CD4-positive, alpha-beta memory T cell (primary cell): ENCODE results near the gene RERE. TPM values are rescaled to one million over a fixed set of nuclear protein-coding genes. Genes with fewer than 3 reads are reported as not detected.

Experiments used
- CTCF ChIA-PET: fragments of 350-600 bp; sonication (Branson Sonifier 250); formaldehyde crosslinking; loops from one replicate; lab custom pipeline; 2021; ENCODE audit warnings: inconsistent platforms; ENCODE audit not compliant: partially characterized antibody; lab: Charles Lee
- POLR2A ChIA-PET: fragments of 350-600 bp; sonication (Branson Sonifier 250); formaldehyde crosslinking; loops from one replicate; lab custom pipeline; 2021; ENCODE audit not compliant: partially characterized antibody; lab: Charles Lee
- DNase-seq, 5 donors: peaks; one replicate each; pipeline versions ENCODE4 v3.0.0 to v3.0.0-alpha.2; 2020 to 2022; ENCODE audit warnings: mixed read lengths in 1 of 5
- H3K27ac ChIP-seq: one replicate; pipeline ENCODE4 v1.7.0; 2013; ENCODE audit warnings: low read depth, low read length
- H3K27me3 ChIP-seq: 2 replicates; pipeline ENCODE4 v1.7.0; 2013; ENCODE audit warnings: mild to moderate bottlenecking, low read length, moderate library complexity; ENCODE audit not compliant: insufficient read depth
- H3K36me3 ChIP-seq: 2 replicates; pipeline ENCODE4 v1.7.0; 2013; ENCODE audit warnings: mild to moderate bottlenecking, low read length, moderate library complexity; ENCODE audit not compliant: insufficient read depth
- H3K4me1 ChIP-seq: 2 replicates; pipeline ENCODE4 v1.7.0; 2013; ENCODE audit warnings: mild to moderate bottlenecking, low read length, moderate library complexity; ENCODE audit not compliant: insufficient read depth
- H3K4me3 ChIP-seq, 2 donors: one replicate each; pipeline ENCODE4 v1.7.0; 2013; ENCODE audit warnings: low read length in 2 of 2, mild to moderate bottlenecking in 1 of 2
- H3K9me3 ChIP-seq, 2 donors: one replicate each; pipeline ENCODE4 v1.7.0; 2013; ENCODE audit warnings: low read length in 2 of 2, control low read depth in 1 of 2; ENCODE audit not compliant: control insufficient read depth in 1 of 2
- H3K27ac Mint-ChIP-seq, 7 donors: one replicate each; pipeline ENCODE4 v1.8.0; 2020 to 2021; ENCODE audit warnings: mixed read lengths in 7 of 7, mild to moderate bottlenecking in 6 of 7, inconsistent platforms in 3 of 7, moderate library complexity in 3 of 7
- H3K27me3 Mint-ChIP-seq, 2 donors: one replicate each; pipeline ENCODE4 v1.8.0; 2020 to 2021; ENCODE audit warnings: mixed read lengths in 2 of 2
- H3K36me3 Mint-ChIP-seq, 2 donors: one replicate each; pipeline ENCODE4 v1.8.0; 2020 to 2021; ENCODE audit warnings: mixed read lengths in 2 of 2, inconsistent platforms in 1 of 2, mild to moderate bottlenecking in 1 of 2
- H3K4me1 Mint-ChIP-seq, 4 donors: one replicate each; pipeline ENCODE4 v1.8.0; 2020 to 2021; ENCODE audit warnings: mixed read lengths in 4 of 4, mild to moderate bottlenecking in 1 of 4
- H3K4me3 Mint-ChIP-seq, 8 donors: one replicate each; pipeline ENCODE4 v1.8.0; 2020 to 2021; ENCODE audit warnings: mixed read lengths in 8 of 8, mild to moderate bottlenecking in 7 of 8, moderate library complexity in 6 of 8, inconsistent platforms in 3 of 8
- H3K9me3 Mint-ChIP-seq, 8 donors: one replicate each; pipeline ENCODE4 v1.8.0; 2020 to 2021; ENCODE audit warnings: mixed read lengths in 8 of 8, mild to moderate bottlenecking in 5 of 8, inconsistent platforms in 3 of 8, moderate library complexity in 1 of 8
- intact Hi-C: fragments of 100-400 bp; cut with micrococcal nuclease; formaldehyde crosslinking; loops from one replicate; pipeline ENCODE4 v1.15.1; 2023
- polyA plus RNA-seq, 2 donors: library from polyadenylated mRNA; unstranded; fragments of 300-500 nt; fragmentation: Illumina TruSeq; gene quantifications; one replicate each; pipeline ENCODE4 v1.2.3, GENCODE V29; 2021
- total RNA-seq, 2 experiments: library from RNA; stranded (reverse); gene quantifications; one replicate each; pipeline ENCODE4 v1.2.3, GENCODE V29; 2021

RERE gene
- total RNA-seq: 100 to 1,000 TPM; 104 to 117 TPM
- polyA plus RNA-seq: 10 to 100 TPM in 1 of 2 donors, under 1 TPM in 1; 0.38 to 17.1 TPM

DNA sequence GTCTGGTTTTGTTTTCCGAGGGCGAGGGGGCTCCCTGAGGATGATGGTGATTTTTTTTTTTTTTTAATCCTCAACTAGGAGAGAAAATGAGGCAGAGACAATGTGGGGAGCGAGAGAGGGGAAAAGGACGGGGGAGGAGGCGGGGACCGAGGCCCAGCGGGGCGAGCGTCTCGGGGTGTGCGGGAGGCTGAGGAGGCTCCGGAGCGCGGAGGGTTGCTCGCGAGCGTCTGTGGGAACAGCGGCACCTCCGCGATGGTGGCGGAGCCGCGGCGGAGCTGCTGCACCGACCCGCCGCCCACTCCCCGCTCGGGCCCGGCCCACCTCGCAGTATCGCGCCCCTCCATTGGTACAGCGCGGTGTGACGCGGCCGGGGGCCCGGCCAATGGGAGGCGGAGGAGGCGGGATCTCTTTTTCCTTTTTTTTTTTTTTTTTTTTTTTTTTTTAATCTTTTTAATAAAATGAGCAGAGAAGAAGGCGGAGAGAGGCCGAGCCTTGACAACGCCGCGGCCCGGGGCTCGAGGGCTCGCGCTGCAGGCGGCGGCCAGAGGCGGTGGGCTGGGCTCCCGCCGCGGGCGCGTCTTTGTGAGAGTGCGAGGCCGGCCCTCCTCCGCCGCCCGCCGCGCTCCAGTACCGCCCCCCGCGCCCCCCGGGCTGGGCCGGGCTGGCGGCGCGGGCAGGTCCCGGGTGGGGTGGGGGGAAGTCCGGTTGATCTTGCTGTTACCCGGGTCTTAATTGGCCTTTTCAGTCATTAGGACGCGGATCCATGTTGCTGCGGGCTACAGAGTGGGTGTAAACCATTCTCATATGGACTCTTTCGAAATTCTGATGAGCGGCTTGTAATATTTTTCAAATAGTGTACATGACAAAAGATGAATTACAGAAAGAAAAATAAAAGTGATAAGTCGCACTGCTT, at the start of gene RERE:
Gene RERE, minus strand, starts transcription at position 229 of the 913 bp plus-strand sequence.
- no peaks in the 10 kb centered on the region for H3K36me3 ChIP-seq
- H3K4me3 ChIP-seq: peak within 1 kb of the TSS; percentile 79 to 80
- H3K9me3 Mint-ChIP-seq: no peaks in the 10 kb centered on the region
- intact Hi-C loops: loop anchor here (2.0 to 10.0 kb wide), 3 partner anchors 40 to 113 kb away; partner anchors contain the start of gene ENO1
- H3K4me1 Mint-ChIP-seq: peaks cover 24 to 40% (median 29%) of the 10 kb centered on the region in 4 donors
- H3K27me3 ChIP-seq: no peaks in the 10 kb centered on the region
- peak within 1 kb of the TSS; percentile 91 to 99 (median 98) for H3K27ac Mint-ChIP-seq
- peaks cover 28% of the 10 kb centered on the region for H3K4me1 ChIP-seq
- ChIA-PET POLR2A (interaction anchor here (0.7 to 1.5 kb wide), 7 partner anchors 14 to 396 kb away, joined by 3 to 18 read pairs (median 4); partner anchors contain the start of gene ENO1), CTCF (interaction anchor here (0.6 to 1.5 kb wide), 4 partner anchors 19 to 167 kb away, joined by 3 to 5 read pairs (median 3); no protein-coding TSS in a partner anchor)
- peaks cover 0 to 8% of the 10 kb centered on the region in 2 donors for H3K36me3 Mint-ChIP-seq
- H3K27ac ChIP-seq: peak within 1 kb of the TSS; percentile 81
- H3K27me3 Mint-ChIP-seq: peaks cover 2 to 3% of the 10 kb centered on the region in 2 donors
- H3K9me3 ChIP-seq: no peaks in the 10 kb centered on the region
- DNase-seq: peak; percentile 93 to 100 (median 98)
- H3K4me3 Mint-ChIP-seq: peak within 1 kb of the TSS; percentile 86 to 97 (median 94)

DNA sequence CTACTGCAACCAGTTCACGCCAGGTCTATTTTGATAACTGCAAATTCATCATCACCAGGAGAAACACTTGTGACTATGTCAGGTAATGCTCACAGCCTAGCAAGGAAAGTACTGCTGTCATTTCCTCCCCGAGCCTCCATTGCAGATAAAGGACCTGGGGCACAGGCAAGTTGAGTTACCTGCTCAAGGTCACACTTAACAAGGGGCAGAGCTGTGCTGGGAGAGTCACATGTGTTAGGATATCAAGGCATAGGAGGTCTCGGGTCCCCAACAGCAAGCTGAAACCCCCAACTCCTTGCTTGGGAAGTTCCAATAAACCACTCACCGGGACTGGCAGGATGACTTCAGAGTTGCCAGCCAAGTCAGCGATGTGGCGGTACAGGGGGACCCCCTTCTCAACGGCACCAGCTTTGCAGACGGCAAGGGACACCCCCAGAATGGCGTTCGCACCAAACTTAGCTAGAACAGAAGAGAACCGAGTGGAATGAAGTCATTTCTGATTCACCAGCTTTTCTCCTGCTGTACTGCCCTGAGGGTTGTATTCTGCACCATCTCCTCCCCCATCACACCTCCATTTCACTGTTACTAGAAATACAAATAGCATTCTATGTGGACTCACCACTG, 49.5 kb upstream of the RERE start:
- Histone ChIP-seq H3K9me3 (no peaks in the 10 kb centered on the region), H3K27ac (no peak overlapping the region), H3K4me1 (peaks cover 2% of the 10 kb centered on the region), H3K27me3 (no peaks in the 10 kb centered on the region), H3K4me3 (no peak overlapping the region), H3K36me3 (peaks cover 91% of the 10 kb centered on the region)
- Mint-ChIP-seq H3K4me3 (no peak overlapping the region), H3K4me1 (peaks cover 10 to 31% (median 17%) of the 10 kb centered on the region in 4 donors), H3K9me3 (no peaks in the 10 kb centered on the region), H3K27ac (peak overlapping the region in 2 of 7 donors; percentile 72 to 73), H3K27me3 (no peaks in the 10 kb centered on the region), H3K36me3 (peaks cover 71 to 91% of the 10 kb centered on the region in 2 donors)
- CTCF ChIA-PET: interaction anchor here (2.5 to 12.6 kb wide), 3 partner anchors 8 to 18 kb away, joined by 12 to 118 read pairs (median 13); partner anchors contain the start of gene ENO1
- intact Hi-C loops: no loop called here
- POLR2A ChIA-PET: interaction anchor here (0.5 to 5.9 kb wide), 2 partner anchors 11 to 541 kb away, joined by 3 to 27 read pairs; partner anchors contain the start of gene ENO1
- DNase-seq: no peak

DNA sequence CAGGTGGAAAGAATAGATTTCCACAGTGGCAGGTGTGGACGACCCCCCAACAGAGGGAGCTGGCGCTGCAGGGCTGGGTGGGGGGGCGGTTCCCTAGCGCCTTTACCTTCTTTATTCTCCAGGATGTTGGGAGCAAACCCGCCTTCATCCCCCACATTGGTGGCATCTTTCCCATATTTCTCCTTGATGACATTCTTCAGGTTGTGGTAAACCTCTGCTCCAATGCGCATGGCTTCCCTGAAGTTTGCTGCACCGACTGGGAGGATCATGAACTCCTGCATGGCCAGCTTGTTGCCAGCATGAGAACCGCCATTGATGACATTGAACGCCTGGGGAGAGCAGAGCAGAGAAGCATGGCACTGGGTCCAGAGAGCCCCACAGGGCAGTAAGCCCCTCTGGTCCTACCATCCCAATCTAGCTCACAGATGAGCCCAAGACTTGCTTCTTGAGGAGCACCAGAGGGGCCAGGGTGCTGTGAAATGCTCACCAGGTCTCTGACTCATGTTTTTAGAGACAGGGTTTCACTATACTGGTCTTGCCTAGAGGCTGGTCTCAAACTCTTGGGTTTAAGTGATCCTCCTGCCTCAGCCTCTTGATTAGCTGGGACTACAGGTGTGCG, 48.8 kb upstream of the RERE start:
- no peak for DNase-seq
- Histone ChIP-seq H3K4me1 (no peaks in the 10 kb centered on the region), H3K36me3 (peaks cover 91% of the 10 kb centered on the region), H3K4me3 (no peak overlapping the region), H3K9me3 (no peaks in the 10 kb centered on the region), H3K27ac (no peak overlapping the region), H3K27me3 (no peaks in the 10 kb centered on the region)
- H3K9me3 Mint-ChIP-seq: no peaks in the 10 kb centered on the region
- no peak overlapping the region for H3K4me3 Mint-ChIP-seq
- peak overlapping the region in 2 of 7 donors; percentile 52 to 72 for H3K27ac Mint-ChIP-seq
- no peaks in the 10 kb centered on the region for H3K27me3 Mint-ChIP-seq
- ChIA-PET POLR2A (interaction anchor here (0.5 to 5.9 kb wide), 4 partner anchors 8 to 541 kb away, joined by 3 to 27 read pairs (median 3); partner anchors contain the start of gene ENO1), CTCF (interaction anchor here (0.6 to 12.6 kb wide), 6 partner anchors 8 to 35 kb away, joined by 5 to 123 read pairs (median 10); partner anchors contain the start of gene ENO1)
- intact Hi-C loops: no loop called here
- peaks cover 8 to 25% (median 14%) of the 10 kb centered on the region in 4 donors for H3K4me1 Mint-ChIP-seq
- H3K36me3 Mint-ChIP-seq: peaks cover 71 to 90% of the 10 kb centered on the region in 2 donors

DNA sequence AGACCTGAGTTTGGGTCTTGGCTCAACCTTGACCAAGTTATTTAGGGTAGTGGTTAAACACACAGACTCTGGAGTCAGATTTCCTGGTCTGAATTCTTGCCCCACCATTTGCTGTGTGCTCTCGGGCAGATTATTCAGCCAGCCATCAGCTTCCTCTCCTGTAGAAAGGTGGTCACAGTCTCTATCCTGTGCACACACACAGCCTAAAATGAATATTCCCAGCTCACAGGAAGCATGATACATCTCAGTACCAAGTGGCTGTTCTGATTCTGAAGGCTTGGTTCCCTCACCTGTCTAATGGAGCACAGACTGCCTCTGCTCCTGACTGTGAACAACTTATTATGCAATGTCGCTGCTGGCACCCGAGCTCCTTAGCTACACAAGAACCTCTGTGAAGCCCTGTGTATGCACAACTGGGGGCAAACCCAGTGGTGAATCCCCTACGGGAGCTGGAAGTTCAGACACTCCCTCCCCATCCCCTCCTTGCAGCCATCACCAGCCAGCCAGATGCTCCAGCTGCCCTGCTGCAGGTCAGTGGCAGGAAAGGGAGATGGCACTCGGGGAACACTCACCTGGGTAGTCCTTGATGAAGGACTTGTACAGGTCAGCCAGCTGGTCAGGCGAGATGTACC, 47.4 kb upstream of the RERE start:
- ChIA-PET POLR2A (interaction anchor here (1.1 to 5.9 kb wide), 3 partner anchors 9 to 13 kb away, joined by 3 to 27 read pairs (median 3); partner anchors contain the start of gene ENO1), CTCF (interaction anchor here (1.5 to 12.6 kb wide), 5 partner anchors 8 to 22 kb away, joined by 3 to 123 read pairs (median 7); partner anchors contain the start of gene ENO1)
- no peaks in the 10 kb centered on the region for H3K9me3 Mint-ChIP-seq
- DNase-seq: no peak
- Histone ChIP-seq H3K4me1 (no peaks in the 10 kb centered on the region), H3K27me3 (no peaks in the 10 kb centered on the region), H3K27ac (no peak overlapping the region), H3K4me3 (no peak overlapping the region), H3K36me3 (peaks cover 89% of the 10 kb centered on the region), H3K9me3 (no peaks in the 10 kb centered on the region)
- H3K36me3 Mint-ChIP-seq: peaks cover 68 to 88% of the 10 kb centered on the region in 2 donors
- no peak overlapping the region for H3K4me3 Mint-ChIP-seq
- H3K4me1 Mint-ChIP-seq: peaks cover 3 to 22% (median 13%) of the 10 kb centered on the region in 4 donors
- intact Hi-C loops: no loop called here
- H3K27ac Mint-ChIP-seq: no peak overlapping the region
- H3K27me3 Mint-ChIP-seq: no peaks in the 10 kb centered on the region

DNA sequence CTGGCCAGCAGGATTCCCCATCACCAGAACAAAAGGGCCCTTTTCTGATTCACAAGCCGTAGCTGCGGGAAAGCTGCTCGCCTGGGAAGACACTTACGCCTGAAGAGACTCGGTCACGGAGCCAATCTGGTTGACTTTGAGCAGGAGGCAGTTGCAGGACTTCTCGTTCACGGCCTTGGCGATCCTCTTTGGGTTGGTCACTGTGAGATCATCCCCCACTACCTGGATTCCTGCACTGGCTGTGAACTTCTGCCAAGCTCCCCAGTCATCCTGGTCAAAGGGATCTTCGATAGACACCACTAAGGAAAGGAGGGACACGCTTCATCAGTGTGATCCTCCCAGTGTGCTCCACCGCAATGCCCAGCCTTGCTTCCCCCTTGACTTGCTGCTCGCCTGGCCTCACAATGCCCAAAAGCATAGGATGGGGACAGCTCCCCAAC, 46.4 kb upstream of the RERE start:
- H3K4me3 ChIP-seq: no peak overlapping the region
- H3K27ac ChIP-seq: no peak overlapping the region
- ChIA-PET CTCF (interaction anchor here (0.8 to 12.6 kb wide), 7 partner anchors 10 to 141 kb away, joined by 3 to 123 read pairs (median 3); partner anchors contain the start of gene ENO1), POLR2A (interaction anchor here (1.0 to 2.2 kb wide), 2 partner anchors 14 to 15 kb away, joined by 3 to 13 read pairs; partner anchors contain the start of gene ENO1)
- no peaks in the 10 kb centered on the region for H3K27me3 Mint-ChIP-seq
- H3K4me1 ChIP-seq: peaks cover 8% of the 10 kb centered on the region
- H3K27ac Mint-ChIP-seq: peak overlapping the region in 1 of 7 donors; percentile 69
- H3K36me3 Mint-ChIP-seq: peaks cover 62 to 86% of the 10 kb centered on the region in 2 donors
- H3K36me3 ChIP-seq: peaks cover 88% of the 10 kb centered on the region
- peaks cover 4 to 21% (median 14%) of the 10 kb centered on the region in 4 donors for H3K4me1 Mint-ChIP-seq
- H3K4me3 Mint-ChIP-seq: no peak overlapping the region
- no peak for DNase-seq
- no peaks in the 10 kb centered on the region for H3K27me3 ChIP-seq
- intact Hi-C loops: no loop called here
- H3K9me3 Mint-ChIP-seq: no peaks in the 10 kb centered on the region
- H3K9me3 ChIP-seq: no peaks in the 10 kb centered on the region

DNA sequence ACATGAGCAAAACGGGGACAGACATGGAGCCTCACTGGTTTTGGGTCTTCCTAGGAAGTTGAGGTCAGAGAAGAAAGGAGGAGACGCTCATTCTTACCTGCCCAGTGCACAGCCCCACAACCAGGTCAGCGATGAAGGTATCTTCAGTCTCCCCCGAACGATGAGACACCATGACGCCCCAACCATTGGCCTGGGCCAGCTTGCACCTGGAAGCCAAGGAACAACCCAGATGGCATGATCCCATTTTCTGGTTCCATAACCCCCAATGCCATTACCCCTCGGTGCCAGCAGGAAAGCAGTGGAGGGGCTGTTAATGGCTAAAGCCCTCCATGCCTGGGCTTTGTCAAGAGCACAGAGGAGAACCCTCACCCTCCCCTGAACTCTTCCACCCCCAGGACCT, 45.7 kb upstream of the RERE start:
- Histone ChIP-seq H3K4me1 (peaks cover 10% of the 10 kb centered on the region), H3K9me3 (no peaks in the 10 kb centered on the region), H3K4me3 (no peak overlapping the region), H3K36me3 (peaks cover 89% of the 10 kb centered on the region), H3K27me3 (no peaks in the 10 kb centered on the region), H3K27ac (no peak overlapping the region)
- H3K27ac Mint-ChIP-seq: peak overlapping the region in 4 of 7 donors; percentile 59 to 72 (median 66)
- peaks cover 9 to 28% (median 20%) of the 10 kb centered on the region in 4 donors for H3K4me1 Mint-ChIP-seq
- no peaks in the 10 kb centered on the region for H3K27me3 Mint-ChIP-seq
- H3K4me3 Mint-ChIP-seq: no peak overlapping the region
- H3K36me3 Mint-ChIP-seq: peaks cover 64 to 90% of the 10 kb centered on the region in 2 donors
- intact Hi-C loops: no loop called here
- ChIA-PET POLR2A (interaction anchor here (2.2 kb wide), 1 partner anchor 16 kb away, joined by 13 read pairs; the partner anchor contains the start of gene ENO1), CTCF (interaction anchor here (1.2 to 12.6 kb wide), 7 partner anchors 10 to 142 kb away, joined by 3 to 123 read pairs (median 3); partner anchors contain the start of gene ENO1)
- no peaks in the 10 kb centered on the region for H3K9me3 Mint-ChIP-seq
- no peak for DNase-seq
